Measurements from ENCODE around the gene TNFRSF19. TPM values are rescaled to one million over a fixed set of nuclear protein-coding genes. Genes with fewer than 3 reads are reported as not detected.

TNFRSF19 gene
- total and polyA plus RNA-seq, 4 donors = 0.27 to 2.8 (median 0.91) TPM

DNA sequence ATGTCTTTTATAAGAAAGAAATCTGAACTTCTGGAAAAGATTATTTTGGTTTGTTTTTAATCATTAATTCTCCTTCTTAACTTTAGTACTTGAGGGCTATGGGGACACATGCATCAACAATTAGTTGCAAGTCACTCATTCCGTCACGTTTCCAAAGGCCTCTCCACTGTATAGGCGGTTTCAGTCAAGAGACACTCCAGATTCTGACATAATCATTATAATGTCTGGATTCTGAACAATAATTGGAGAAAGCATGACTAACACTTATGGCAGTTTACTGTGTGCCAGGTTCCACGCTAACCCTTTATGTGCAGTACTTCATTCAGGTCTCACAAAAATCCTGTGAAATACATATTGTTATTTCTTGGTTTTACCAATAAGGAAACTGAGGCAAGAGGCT is 71.9 kb downstream of the TNFRSF19 start:
- no peak for TF ChIP-seq HNF4A (conservative IDR thresholded peaks at IDR 0.05)
- TF ChIP-seq, protein P1, sequence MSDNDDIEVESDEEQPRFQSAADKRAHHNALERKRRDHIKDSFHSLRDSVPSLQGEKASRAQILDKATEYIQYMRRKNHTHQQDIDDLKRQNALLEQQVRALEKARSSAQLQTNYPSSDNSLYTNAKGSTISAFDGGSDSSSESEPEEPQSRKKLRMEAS (IDR thresholded peaks at IDR 0.05) = no peak
- TF ChIP-seq YY1 (IDR thresholded peaks at IDR 0.05) = no peak
- no peak for TF ChIP-seq TAF1 (conservative IDR thresholded peaks at IDR 0.05)
- Histone ChIP-seq H3K27me3 (ENCODE audit: control insufficient read depth in 4 of 4, insufficient read depth in 4 of 4, low read length in 3 of 4) (no peaks in the 10 kb centered on the region), H3K9ac (ENCODE audit: low read depth in 1 of 2, low read length in 2 of 2) (no peak overlapping the region), H3K9me3 (ENCODE audit: control insufficient read depth in 4 of 4, low read length in 3 of 4) (no peaks in the 10 kb centered on the region), H3K4me1 (ENCODE audit: control insufficient read depth in 4 of 4, insufficient read depth in 4 of 4, low read length in 3 of 4) (no peaks in the 10 kb centered on the region), H3K27ac (ENCODE audit: low read depth in 1 of 2, low read length in 2 of 2) (no peak overlapping the region), H3K36me3 (ENCODE audit: control insufficient read depth in 4 of 4, insufficient read depth in 3 of 4, low read depth in 1 of 4, low read length in 3 of 4) (no peaks in the 10 kb centered on the region), H3K4me3 (ENCODE audit: low read depth in 1 of 3, low read length in 3 of 3) (no peak overlapping the region)
- WGBS = 91% methylated on average over 4 of the region's 4 CpGs
- no peak for DNase-seq (ENCODE audit: low spot score)

DNA sequence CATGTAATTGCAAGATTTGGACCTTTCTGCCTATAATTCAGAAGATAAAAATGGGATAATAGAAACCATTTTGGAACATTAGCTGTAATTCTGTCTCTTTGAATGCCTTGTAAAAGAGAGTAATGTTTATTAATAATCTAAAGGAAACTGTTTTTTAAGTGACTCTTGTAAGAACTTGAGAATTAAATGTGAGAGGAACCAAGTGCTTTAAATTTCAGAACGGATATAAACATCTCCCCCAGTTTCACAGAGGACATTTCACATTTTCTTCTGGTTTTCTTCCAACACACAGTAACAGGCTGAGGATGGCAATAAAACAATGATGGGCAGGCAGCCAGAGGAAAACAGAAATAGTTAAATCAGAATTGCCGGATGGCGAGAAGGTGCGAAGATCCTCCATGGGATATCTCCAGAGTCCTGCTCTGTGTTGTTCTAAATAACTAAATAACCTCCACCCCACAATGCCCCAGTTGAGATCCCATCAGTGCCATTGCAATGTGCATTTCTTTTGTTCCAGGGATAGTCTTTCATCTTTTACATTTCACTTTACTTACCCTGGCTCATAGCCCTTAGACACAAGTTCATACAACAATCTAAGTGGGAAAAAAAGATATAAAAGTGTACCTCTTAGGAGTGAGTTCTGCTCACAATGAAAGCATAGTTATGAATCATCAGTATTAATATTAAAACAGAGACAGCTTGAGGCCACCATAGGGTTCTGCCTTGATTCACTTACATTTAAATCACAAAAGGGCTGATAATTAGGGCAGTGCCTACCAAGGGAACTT is 73.3 kb downstream of the TNFRSF19 start:
- no peaks in the 10 kb centered on the region for H3K4me1 ChIP-seq (ENCODE audit: control insufficient read depth in 4 of 4, insufficient read depth in 4 of 4, low read length in 3 of 4)
- H3K27ac ChIP-seq (ENCODE audit: low read depth in 1 of 2, low read length in 2 of 2) = no peak overlapping the region
- H3K9ac ChIP-seq (ENCODE audit: low read depth in 1 of 2, low read length in 2 of 2) = no peak overlapping the region
- WGBS = 82% methylated on average over 4 of the region's 4 CpGs
- H3K36me3 ChIP-seq (ENCODE audit: control insufficient read depth in 4 of 4, insufficient read depth in 3 of 4, low read depth in 1 of 4, low read length in 3 of 4) = no peaks in the 10 kb centered on the region
- TF ChIP-seq, protein P2, sequence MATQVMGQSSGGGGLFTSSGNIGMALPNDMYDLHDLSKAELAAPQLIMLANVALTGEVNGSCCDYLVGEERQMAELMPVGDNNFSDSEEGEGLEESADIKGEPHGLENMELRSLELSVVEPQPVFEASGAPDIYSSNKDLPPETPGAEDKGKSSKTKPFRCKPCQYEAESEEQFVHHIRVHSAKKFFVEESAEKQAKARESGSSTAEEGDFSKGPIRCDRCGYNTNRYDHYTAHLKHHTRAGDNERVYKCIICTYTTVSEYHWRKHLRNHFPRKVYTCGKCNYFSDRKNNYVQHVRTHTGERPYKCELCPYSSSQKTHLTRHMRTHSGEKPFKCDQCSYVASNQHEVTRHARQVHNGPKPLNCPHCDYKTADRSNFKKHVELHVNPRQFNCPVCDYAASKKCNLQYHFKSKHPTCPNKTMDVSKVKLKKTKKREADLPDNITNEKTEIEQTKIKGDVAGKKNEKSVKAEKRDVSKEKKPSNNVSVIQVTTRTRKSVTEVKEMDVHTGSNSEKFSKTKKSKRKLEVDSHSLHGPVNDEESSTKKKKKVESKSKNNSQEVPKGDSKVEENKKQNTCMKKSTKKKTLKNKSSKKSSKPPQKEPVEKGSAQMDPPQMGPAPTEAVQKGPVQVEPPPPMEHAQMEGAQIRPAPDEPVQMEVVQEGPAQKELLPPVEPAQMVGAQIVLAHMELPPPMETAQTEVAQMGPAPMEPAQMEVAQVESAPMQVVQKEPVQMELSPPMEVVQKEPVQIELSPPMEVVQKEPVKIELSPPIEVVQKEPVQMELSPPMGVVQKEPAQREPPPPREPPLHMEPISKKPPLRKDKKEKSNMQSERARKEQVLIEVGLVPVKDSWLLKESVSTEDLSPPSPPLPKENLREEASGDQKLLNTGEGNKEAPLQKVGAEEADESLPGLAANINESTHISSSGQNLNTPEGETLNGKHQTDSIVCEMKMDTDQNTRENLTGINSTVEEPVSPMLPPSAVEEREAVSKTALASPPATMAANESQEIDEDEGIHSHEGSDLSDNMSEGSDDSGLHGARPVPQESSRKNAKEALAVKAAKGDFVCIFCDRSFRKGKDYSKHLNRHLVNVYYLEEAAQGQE (IDR thresholded peaks at IDR 0.05) = no peak
- TF ChIP-seq RXRA (IDR thresholded peaks at IDR 0.05) (no peak), FOXA2 (IDR thresholded peaks at IDR 0.05) (no peak), HNF4A (conservative IDR thresholded peaks at IDR 0.05) (no peak), HNF4G (IDR thresholded peaks at IDR 0.05) (no peak), SP1 (IDR thresholded peaks at IDR 0.05) (no peak), NR2F2 (IDR thresholded peaks at IDR 0.05) (no peak), FOXA1 (IDR thresholded peaks at IDR 0.05) (no peak), GABPA (IDR thresholded peaks at IDR 0.05 in 1 of 2, conservative IDR thresholded peaks at IDR 0.05 in 1 of 2) (no peak), YY1 (IDR thresholded peaks at IDR 0.05) (no peak)
- TF ChIP-seq, protein P1 (IDR thresholded peaks at IDR 0.05) = no peak
- TF ChIP-seq, protein P3, sequence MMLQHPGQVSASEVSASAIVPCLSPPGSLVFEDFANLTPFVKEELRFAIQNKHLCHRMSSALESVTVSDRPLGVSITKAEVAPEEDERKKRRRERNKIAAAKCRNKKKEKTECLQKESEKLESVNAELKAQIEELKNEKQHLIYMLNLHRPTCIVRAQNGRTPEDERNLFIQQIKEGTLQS (IDR thresholded peaks at IDR 0.05) = no peak
- TF ChIP-seq, protein P4, sequence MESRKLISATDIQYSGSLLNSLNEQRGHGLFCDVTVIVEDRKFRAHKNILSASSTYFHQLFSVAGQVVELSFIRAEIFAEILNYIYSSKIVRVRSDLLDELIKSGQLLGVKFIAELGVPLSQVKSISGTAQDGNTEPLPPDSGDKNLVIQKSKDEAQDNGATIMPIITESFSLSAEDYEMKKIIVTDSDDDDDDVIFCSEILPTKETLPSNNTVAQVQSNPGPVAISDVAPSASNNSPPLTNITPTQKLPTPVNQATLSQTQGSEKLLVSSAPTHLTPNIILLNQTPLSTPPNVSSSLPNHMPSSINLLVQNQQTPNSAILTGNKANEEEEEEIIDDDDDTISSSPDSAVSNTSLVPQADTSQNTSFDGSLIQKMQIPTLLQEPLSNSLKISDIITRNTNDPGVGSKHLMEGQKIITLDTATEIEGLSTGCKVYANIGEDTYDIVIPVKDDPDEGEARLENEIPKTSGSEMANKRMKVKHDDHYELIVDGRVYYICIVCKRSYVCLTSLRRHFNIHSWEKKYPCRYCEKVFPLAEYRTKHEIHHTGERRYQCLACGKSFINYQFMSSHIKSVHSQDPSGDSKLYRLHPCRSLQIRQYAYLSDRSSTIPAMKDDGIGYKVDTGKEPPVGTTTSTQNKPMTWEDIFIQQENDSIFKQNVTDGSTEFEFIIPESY (IDR thresholded peaks at IDR 0.05) = no peak
- no peak overlapping the region for H3K4me3 ChIP-seq (ENCODE audit: low read depth in 1 of 3, low read length in 3 of 3)
- no peaks in the 10 kb centered on the region for H3K27me3 ChIP-seq (ENCODE audit: control insufficient read depth in 4 of 4, insufficient read depth in 4 of 4, low read length in 3 of 4)
- DNase-seq (ENCODE audit: low spot score) = no peak
- no peaks in the 10 kb centered on the region for H3K9me3 ChIP-seq (ENCODE audit: control insufficient read depth in 4 of 4, low read length in 3 of 4)

Measured in liver (tissue), 9 donors.